Gastrocnemius medialis (tissue), 4 donors: ENCODE data around the gene ARAP2. TPM values are rescaled to one million over a fixed set of nuclear protein-coding genes. Genes with fewer than 3 reads are reported as not detected.

Experiments
- ATAC-seq, 2 donors: fragments of 150-250 bp; one replicate each; pipeline ENCODE4 v1.9.1; 2016
- DNase-seq, 2 donors: peaks; one replicate each; pipeline ENCODE4 v3.0.0-alpha.2; 2019
- H3K27ac ChIP-seq, 4 donors: fragments of 200-600 bp; sonication (generic); 1 replicate in 1 of 4; 2 replicates in 3 of 4; pipeline ENCODE4 v1.5.1; 2016 to 2018; ENCODE audit warnings: mild to moderate bottlenecking in 2 of 4, moderate library complexity in 1 of 4
- H3K27me3 ChIP-seq, 3 donors: fragments of 200-600 bp; sonication (generic) in 2 of 3; 1 replicate in 1 of 3; 2 replicates in 2 of 3; pipeline versions ENCODE4 v1.5.1 to v1.6.0; 2016 to 2019; ENCODE audit warnings: mild to moderate bottlenecking in 1 of 3, moderate library complexity in 1 of 3
- H3K36me3 ChIP-seq, 2 donors: fragments of 200-600 bp; sonication (generic) in 1 of 2; one replicate each; pipeline ENCODE4 v1.5.1; 2017 to 2018
- H3K4me1 ChIP-seq, 2 donors: fragments of 200-600 bp; sonication (generic) in 1 of 2; one replicate each; pipeline ENCODE4 v1.5.1; 2016 to 2017; ENCODE audit warnings: mild to moderate bottlenecking in 2 of 2
- H3K4me3 ChIP-seq, 4 donors: fragments of 200-600 bp; sonication (generic) in 3 of 4; 1 replicate in 1 of 4; 2 replicates in 3 of 4; pipeline ENCODE4 v1.5.1; 2016 to 2019; ENCODE audit warnings: mild to moderate bottlenecking in 2 of 4
- H3K9me3 ChIP-seq, 3 donors: fragments of 200-600 bp; sonication (generic) in 2 of 3; 1 replicate in 1 of 3; 2 replicates in 2 of 3; pipeline ENCODE4 v1.5.1; 2016 to 2019
- POLR2A ChIP-seq, 2 donors: fragments of 450-650 bp; IDR thresholded peaks; one replicate each; pipeline ENCODE4 v1.6.1; 2017; ENCODE audit warnings: antibody characterized with exemption in 2 of 2, mild to moderate bottlenecking in 2 of 2, moderate library complexity in 2 of 2
- in situ Hi-C, 4 donors: fragments of 200-750 bp; cut with MboI; loops; one replicate each; pipeline versions ENCODE4 v1.15.0 to v1.8.0; 2017; ENCODE audit warnings: low sequenced_read_pairs in 4 of 4
- intact Hi-C: fragments of 100-400 bp; cut with DNase I; formaldehyde crosslinking; loops from one replicate; pipeline ENCODE4 v1.15.1; 2023; ENCODE audit warnings: low total_unique reads
- total RNA-seq, 4 donors: library from RNA; depleted of rRNA; stranded (reverse); fragments of >200 nt; gene quantifications; one replicate each; pipeline versions ENCODE4 v1.1.0 to v1.2.3, GENCODE V29; 2016
- TF ChIP-seq, protein P1 (sequence below), 5 experiments: fragments of 450-650 bp in 3 of 5; fragments of 200-600 bp in 2 of 5; sonication (generic) in 2 of 5; IDR thresholded peaks in 4 of 5; conservative IDR thresholded peaks in 1 of 5; 1 replicate in 4 of 5; 2 replicates in 1 of 5; pipeline ENCODE4 v1.5.1; 2016 to 2019; ENCODE audit warnings: antibody characterized with exemption in 5 of 5, mild to moderate bottlenecking in 3 of 5, moderate library complexity in 3 of 5

The ARAP2 gene
- total RNA-seq, 4 donors from 2014 or later = 0.32 to 10.3 (median 1.1) TPM

DNA sequence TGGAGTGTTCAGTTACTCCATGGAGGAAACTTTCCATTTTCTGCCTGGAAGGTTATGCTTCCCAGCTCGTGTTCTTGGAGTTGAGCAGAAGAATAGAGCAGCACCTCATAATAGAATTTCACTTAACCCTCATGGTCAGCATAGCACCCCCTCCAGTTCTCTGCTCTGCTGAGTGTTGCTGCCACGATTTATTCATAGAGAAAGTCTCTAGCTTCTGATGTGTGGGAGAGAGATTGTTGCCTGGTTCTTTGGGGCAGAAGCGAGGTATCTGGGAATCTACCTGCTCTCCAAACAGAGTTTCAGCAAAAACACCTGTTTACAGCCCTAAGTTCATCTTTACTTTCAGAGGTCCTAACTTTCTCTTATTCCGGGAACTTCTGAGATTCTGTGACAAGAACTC is 33.2 kb upstream of the ARAP2 start:
- H3K4me1 ChIP-seq = no peaks in the 10 kb centered on the region
- no peak overlapping the region for H3K27ac ChIP-seq
- DNase-seq (no peak), ATAC-seq (no peak)
- no peaks in the 10 kb centered on the region for H3K9me3 ChIP-seq
- H3K36me3 ChIP-seq = no peaks in the 10 kb centered on the region
- no peaks in the 10 kb centered on the region for H3K27me3 ChIP-seq
- in situ Hi-C loops = no loop called here
- TF ChIP-seq, protein P1, sequence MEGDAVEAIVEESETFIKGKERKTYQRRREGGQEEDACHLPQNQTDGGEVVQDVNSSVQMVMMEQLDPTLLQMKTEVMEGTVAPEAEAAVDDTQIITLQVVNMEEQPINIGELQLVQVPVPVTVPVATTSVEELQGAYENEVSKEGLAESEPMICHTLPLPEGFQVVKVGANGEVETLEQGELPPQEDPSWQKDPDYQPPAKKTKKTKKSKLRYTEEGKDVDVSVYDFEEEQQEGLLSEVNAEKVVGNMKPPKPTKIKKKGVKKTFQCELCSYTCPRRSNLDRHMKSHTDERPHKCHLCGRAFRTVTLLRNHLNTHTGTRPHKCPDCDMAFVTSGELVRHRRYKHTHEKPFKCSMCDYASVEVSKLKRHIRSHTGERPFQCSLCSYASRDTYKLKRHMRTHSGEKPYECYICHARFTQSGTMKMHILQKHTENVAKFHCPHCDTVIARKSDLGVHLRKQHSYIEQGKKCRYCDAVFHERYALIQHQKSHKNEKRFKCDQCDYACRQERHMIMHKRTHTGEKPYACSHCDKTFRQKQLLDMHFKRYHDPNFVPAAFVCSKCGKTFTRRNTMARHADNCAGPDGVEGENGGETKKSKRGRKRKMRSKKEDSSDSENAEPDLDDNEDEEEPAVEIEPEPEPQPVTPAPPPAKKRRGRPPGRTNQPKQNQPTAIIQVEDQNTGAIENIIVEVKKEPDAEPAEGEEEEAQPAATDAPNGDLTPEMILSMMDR (IDR thresholded peaks at IDR 0.05 in 4 of 5, conservative IDR thresholded peaks at IDR 0.05 in 1 of 5) = no peak
- TF ChIP-seq POLR2A (IDR thresholded peaks at IDR 0.05) = no peak
- intact Hi-C loops = no loop called here
- H3K4me3 ChIP-seq = no peak overlapping the region

DNA sequence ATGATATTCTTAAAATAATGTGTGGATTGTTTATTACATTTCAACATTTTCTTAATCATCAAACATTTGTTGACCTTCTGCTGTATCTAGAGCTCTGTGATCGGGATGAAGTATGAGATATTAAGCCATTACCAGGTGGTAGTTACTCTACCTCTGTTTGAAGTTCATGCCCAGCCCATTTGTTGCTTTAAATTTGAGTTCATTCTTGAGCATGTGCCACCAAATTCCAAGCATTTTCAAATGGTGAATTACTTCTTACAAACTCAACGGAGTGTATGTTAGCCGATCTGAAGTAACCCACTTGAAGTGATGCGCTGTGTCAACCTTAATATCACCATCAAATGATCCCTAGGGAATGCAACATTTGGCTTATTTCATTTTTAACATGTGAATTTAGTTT is 29.8 kb upstream of the ARAP2 start:
- no peak for DNase-seq
- no peak for TF ChIP-seq POLR2A (IDR thresholded peaks at IDR 0.05)
- TF ChIP-seq, protein P1 (IDR thresholded peaks at IDR 0.05 in 4 of 5, conservative IDR thresholded peaks at IDR 0.05 in 1 of 5) = no peak
- no peak for ATAC-seq
- Histone ChIP-seq H3K27ac (no peak overlapping the region), H3K9me3 (no peaks in the 10 kb centered on the region), H3K4me3 (no peak overlapping the region), H3K36me3 (no peaks in the 10 kb centered on the region), H3K4me1 (no peaks in the 10 kb centered on the region), H3K27me3 (no peaks in the 10 kb centered on the region)
- intact Hi-C loops (no loop called here), in situ Hi-C loops (no loop called here)

DNA sequence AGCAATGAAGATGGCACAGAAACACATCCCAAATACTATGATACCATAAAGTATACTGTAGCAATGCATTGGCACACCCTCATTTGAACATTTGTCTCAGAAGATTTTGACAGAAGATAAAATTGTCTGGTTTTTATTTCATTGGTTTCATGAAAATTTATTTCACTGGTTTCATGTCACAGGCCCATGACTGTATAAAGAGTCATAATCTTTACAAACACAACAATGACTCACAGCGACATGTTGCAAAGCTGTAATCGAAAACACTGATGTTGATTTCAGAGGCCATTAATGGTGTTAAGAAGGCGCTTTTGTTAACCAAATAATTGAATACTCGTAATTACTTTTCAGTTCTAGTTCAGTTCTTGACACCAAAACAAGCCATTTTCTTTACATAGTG is 29.0 kb upstream of the ARAP2 start:
- ATAC-seq (no peak), DNase-seq (no peak)
- in situ Hi-C loops (no loop called here), intact Hi-C loops (no loop called here)
- no peak overlapping the region for H3K4me3 ChIP-seq
- H3K27me3 ChIP-seq = no peaks in the 10 kb centered on the region
- H3K4me1 ChIP-seq = no peaks in the 10 kb centered on the region
- H3K27ac ChIP-seq = no peak overlapping the region
- TF ChIP-seq, protein P1 (IDR thresholded peaks at IDR 0.05 in 4 of 5, conservative IDR thresholded peaks at IDR 0.05 in 1 of 5) = no peak
- TF ChIP-seq POLR2A (IDR thresholded peaks at IDR 0.05) = no peak
- no peaks in the 10 kb centered on the region for H3K9me3 ChIP-seq
- H3K36me3 ChIP-seq = no peaks in the 10 kb centered on the region

GRCh38 chr4:36269533-36270173 is 25.3 kb upstream of the ARAP2 start:
- in situ Hi-C loops = no loop called here

More at GRCh38 chr4:36269533-36270173, 25.3 kb upstream of the ARAP2 start:
- TF ChIP-seq, protein P1 (IDR thresholded peaks at IDR 0.05 in 4 of 5, conservative IDR thresholded peaks at IDR 0.05 in 1 of 5) = no peak
- no peak for TF ChIP-seq POLR2A (IDR thresholded peaks at IDR 0.05)
- Histone ChIP-seq H3K36me3 (no peaks in the 10 kb centered on the region), H3K4me1 (no peaks in the 10 kb centered on the region), H3K4me3 (no peak overlapping the region), H3K27me3 (no peaks in the 10 kb centered on the region), H3K9me3 (no peaks in the 10 kb centered on the region), H3K27ac (no peak overlapping the region)
- ATAC-seq = no peak
- DNase-seq = no peak
- intact Hi-C loops = no loop called here
